ENCODE data around the gene FOXM1.

- TF ChIP-seq CTCF (IDR thresholded peaks at IDR 0.05; ENCODE audit: low read depth, low read length, poor library complexity, severe bottlenecking) (no peak), EZH2phosphoT487 (IDR thresholded peaks at IDR 0.05; ENCODE audit: borderline replicate concordance, low read length) (no peak)
Observed at GRCh38 chr12:2893007-2893406, 16.0 kb upstream of the FOXM1 start.
